Erythroblast (primary cell): Measurements from ENCODE around the gene PHLDB3.

Experiments used
- GATA1 ChIP-seq: IDR thresholded peaks from 2 replicates; pipeline ENCODE4 v1.6.1; 2011; ENCODE audit warnings: low read depth, mild to moderate bottlenecking, control low read depth, low read length, moderate library complexity
- POLR2A ChIP-seq: IDR thresholded peaks from 2 replicates; pipeline ENCODE4 v1.6.1; 2011; ENCODE audit warnings: mild to moderate bottlenecking, low read length

- TF ChIP-seq POLR2A: no peak
- no peak for TF ChIP-seq GATA1
These were observed 40.3 kb downstream of the PHLDB3 start for GRCh38 chr19:43464134-43464775.
